Limb (tissue), 2 donors: ENCODE measurements around the gene ATG4B.
"Not testable (repeated sequence)": the region's sequence is repeated elsewhere in the genome, so short reads cannot be mapped to it uniquely, and the experiment has no call there.

Source experiments
- DNase-seq, 2 donors: peaks; one replicate each; pipeline ENCODE4 v3.0.0-alpha.2; 2016; ENCODE audit errors: extremely low spot score in 2 of 2

ATG4B gene

GRCh38 chr2:241637018-241637794 lies at the start of gene ATG4B, which contains the start of gene THAP4:
ATG4B (plus strand) TSS chr2:241637693; CDS start chr2:241637715, 22 bp downstream.
THAP4 (minus strand) TSS chr2:241637158; CDS start chr2:241637017, 141 bp downstream.
- DNase-seq, result peak; percentile 84 to 91

GRCh38 chr2:241589863-241590262 lies 47.6 kb upstream of the ATG4B start:
- not testable (repeated sequence) for DNase-seq

GRCh38 chr2:241590496-241591455 lies 46.7 kb upstream of the ATG4B start:
- DNase-seq, result not testable (repeated sequence)

- DNase-seq, result no peak
Observed at GRCh38 chr2:241592126-241592845, 45.2 kb upstream of the ATG4B start.

GRCh38 chr2:241593271-241593670 lies 44.2 kb upstream of the ATG4B start:
- no peak for DNase-seq

- DNase-seq, result no peak
Observed at GRCh38 chr2:241595600-241596140, 41.8 kb upstream of the ATG4B start.

GRCh38 chr2:241597561-241597960 lies 39.9 kb upstream of the ATG4B start:
- DNase-seq, result no peak

- DNase-seq, result no peak
Observed at GRCh38 chr2:241598061-241598460, 39.4 kb upstream of the ATG4B start.

- no peak for DNase-seq
Observed at GRCh38 chr2:241598487-241598886, 39.0 kb upstream of the ATG4B start.

GRCh38 chr2:241599615-241600014 lies 37.9 kb upstream of the ATG4B start:
- DNase-seq, result no peak

- DNase-seq, result no peak
Observed at GRCh38 chr2:241601841-241602240, 35.7 kb upstream of the ATG4B start.

GRCh38 chr2:241602720-241603119 lies 34.8 kb upstream of the ATG4B start:
- DNase-seq, result no peak

GRCh38 chr2:241603686-241604085 lies 33.8 kb upstream of the ATG4B start:
- DNase-seq, result no peak

- no peak for DNase-seq
Observed at GRCh38 chr2:241606186-241606585, 31.3 kb upstream of the ATG4B start.

GRCh38 chr2:241607162-241607885 lies 30.2 kb upstream of the ATG4B start:
- DNase-seq, result no peak

GRCh38 chr2:241608881-241609280 lies 28.6 kb upstream of the ATG4B start:
- DNase-seq, result no peak

- DNase-seq, result peak; percentile 73 to 86
Observed at GRCh38 chr2:241609859-241610793, 27.4 kb upstream of the ATG4B start.

GRCh38 chr2:241611062-241611461 lies 26.4 kb upstream of the ATG4B start:
- no peak for DNase-seq
